Nephron (organoid): ENCODE results near the gene BHMT2.

Experiments used
- H3K27ac Mint-ChIP-seq, 3 experiments: 2 replicates each; pipeline ENCODE4 v1.8.0; 2020; ENCODE audit warnings: mixed read lengths in 3 of 3, mild to moderate bottlenecking in 2 of 3, moderate library complexity in 1 of 3
- H3K27me3 Mint-ChIP-seq: 2 replicates; pipeline ENCODE4 v1.8.0; 2021; ENCODE audit warnings: low read depth, mild to moderate bottlenecking, moderate library complexity, mixed read lengths
- H3K36me3 Mint-ChIP-seq: 2 replicates; pipeline ENCODE4 v1.8.0; 2020; ENCODE audit warnings: low read depth, mixed read lengths
- H3K4me1 Mint-ChIP-seq: 2 replicates; pipeline ENCODE4 v1.8.0; 2020; ENCODE audit warnings: mixed read lengths
- H3K4me3 Mint-ChIP-seq, 3 experiments: 2 replicates each; pipeline ENCODE4 v1.8.0; 2020; ENCODE audit warnings: mild to moderate bottlenecking in 3 of 3, mixed read lengths in 3 of 3, moderate library complexity in 2 of 3
- H3K9me3 Mint-ChIP-seq: 2 replicates; pipeline ENCODE4 v1.8.0; 2020; ENCODE audit warnings: mixed read lengths
- TF ChIP-seq, protein P1 (sequence below), 3 experiments: fragments of 200-600 bp; sonication (generic); IDR thresholded peaks; one replicate each; pipeline ENCODE4 v1.5.0; 2021; ENCODE audit warnings: antibody characterized with exemption in 3 of 3; ENCODE audit not compliant: unreplicated experiment in 3 of 3

Gene BHMT2

GRCh38 chr5:79111387-79111959 is 41.9 kb downstream of the BHMT2 start, which contains the start of gene BHMT:
BHMT (plus strand) TSS chr5:79111809; CDS start chr5:79111886, 77 bp downstream.
- peaks cover 90% of the 10 kb centered on the region for H3K27me3 Mint-ChIP-seq
- no peaks in the 10 kb centered on the region for H3K9me3 Mint-ChIP-seq
- H3K4me1 Mint-ChIP-seq: no peaks in the 10 kb centered on the region
- TF ChIP-seq, protein P1, sequence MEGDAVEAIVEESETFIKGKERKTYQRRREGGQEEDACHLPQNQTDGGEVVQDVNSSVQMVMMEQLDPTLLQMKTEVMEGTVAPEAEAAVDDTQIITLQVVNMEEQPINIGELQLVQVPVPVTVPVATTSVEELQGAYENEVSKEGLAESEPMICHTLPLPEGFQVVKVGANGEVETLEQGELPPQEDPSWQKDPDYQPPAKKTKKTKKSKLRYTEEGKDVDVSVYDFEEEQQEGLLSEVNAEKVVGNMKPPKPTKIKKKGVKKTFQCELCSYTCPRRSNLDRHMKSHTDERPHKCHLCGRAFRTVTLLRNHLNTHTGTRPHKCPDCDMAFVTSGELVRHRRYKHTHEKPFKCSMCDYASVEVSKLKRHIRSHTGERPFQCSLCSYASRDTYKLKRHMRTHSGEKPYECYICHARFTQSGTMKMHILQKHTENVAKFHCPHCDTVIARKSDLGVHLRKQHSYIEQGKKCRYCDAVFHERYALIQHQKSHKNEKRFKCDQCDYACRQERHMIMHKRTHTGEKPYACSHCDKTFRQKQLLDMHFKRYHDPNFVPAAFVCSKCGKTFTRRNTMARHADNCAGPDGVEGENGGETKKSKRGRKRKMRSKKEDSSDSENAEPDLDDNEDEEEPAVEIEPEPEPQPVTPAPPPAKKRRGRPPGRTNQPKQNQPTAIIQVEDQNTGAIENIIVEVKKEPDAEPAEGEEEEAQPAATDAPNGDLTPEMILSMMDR (IDR thresholded peaks at IDR 0.05; ENCODE audit: unreplicated experiment in 3 of 3): no peak
- no peak within 1 kb of the TSS for H3K27ac Mint-ChIP-seq
- peak within 1 kb of the TSS; percentile 72 to 84 (median 78) for H3K4me3 Mint-ChIP-seq
- peaks cover 3% of the 10 kb centered on the region for H3K36me3 Mint-ChIP-seq

DNA sequence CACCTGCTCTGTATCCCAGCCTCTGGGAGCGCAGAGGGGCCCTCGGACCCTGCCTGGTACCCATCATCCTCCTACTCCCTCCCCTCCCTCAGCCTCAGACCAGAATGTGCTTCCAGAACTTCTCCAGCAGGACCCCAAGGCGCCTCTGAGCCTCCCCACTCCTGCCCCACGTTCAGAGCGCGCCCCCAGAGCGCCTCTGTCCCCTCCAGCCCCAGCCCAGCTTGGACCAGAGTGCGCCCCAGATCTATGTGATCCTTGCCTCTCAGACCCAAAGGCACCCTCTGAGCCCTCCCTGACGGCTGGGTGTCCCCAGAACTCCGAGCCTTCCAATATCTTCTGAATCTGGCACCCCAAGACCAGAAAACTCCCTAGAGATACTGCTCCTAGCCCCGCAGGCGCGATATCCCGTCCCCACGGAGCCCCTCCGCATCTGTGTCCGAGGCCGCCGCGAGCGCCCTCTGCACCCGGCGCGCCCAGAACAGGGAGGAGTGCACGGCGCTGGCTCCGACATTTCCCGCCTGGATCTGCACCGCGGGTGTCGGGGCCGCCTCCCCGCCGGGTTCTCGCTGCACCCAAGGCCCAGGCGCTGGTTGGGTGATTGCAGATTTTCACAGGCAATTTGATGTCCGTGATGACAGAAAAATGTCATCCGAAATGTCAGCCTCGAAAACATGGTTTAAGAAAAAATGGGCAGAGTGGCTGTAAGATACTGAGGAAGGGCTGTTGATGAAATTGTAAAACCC is 42.6 kb downstream of the BHMT2 start:
- TF ChIP-seq, protein P1 (IDR thresholded peaks at IDR 0.05; ENCODE audit: unreplicated experiment in 3 of 3): no peak
- Mint-ChIP-seq H3K4me1 (no peaks in the 10 kb centered on the region), H3K4me3 (peak overlapping the region; percentile 72 to 84 (median 78)), H3K27me3 (peaks cover 89% of the 10 kb centered on the region), H3K36me3 (peaks cover 3% of the 10 kb centered on the region), H3K27ac (no peak overlapping the region), H3K9me3 (no peaks in the 10 kb centered on the region)

DNA sequence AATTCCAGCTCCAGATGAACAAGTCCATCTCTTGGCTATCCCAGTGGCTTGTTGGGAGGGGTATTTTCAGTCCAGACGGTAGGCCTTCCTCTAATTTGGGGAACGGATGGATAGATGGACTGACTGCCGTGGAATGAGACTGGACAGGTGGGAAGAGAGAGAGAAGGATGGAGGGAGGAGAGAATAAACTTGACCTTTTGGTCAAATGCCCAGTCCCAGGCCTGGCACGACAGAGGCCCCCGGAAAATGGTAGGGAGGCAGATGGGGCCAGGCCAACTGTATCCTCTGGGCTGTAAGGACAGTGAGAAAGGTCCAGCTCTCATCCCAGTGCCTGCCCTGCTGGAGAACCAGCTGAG is 43.1 kb downstream of the BHMT2 start:
- Mint-ChIP-seq H3K27me3 (peaks cover 84% of the 10 kb centered on the region), H3K9me3 (no peaks in the 10 kb centered on the region), H3K4me1 (no peaks in the 10 kb centered on the region), H3K36me3 (peaks cover 3% of the 10 kb centered on the region), H3K27ac (no peak overlapping the region), H3K4me3 (peak overlapping the region; percentile 72 to 84 (median 78))
- TF ChIP-seq, protein P1 (IDR thresholded peaks at IDR 0.05; ENCODE audit: unreplicated experiment in 3 of 3): no peak

GRCh38 chr5:79119486-79119885 is 49.9 kb downstream of the BHMT2 start:
- Mint-ChIP-seq H3K4me3 (no peak overlapping the region), H3K36me3 (no peaks in the 10 kb centered on the region), H3K9me3 (no peaks in the 10 kb centered on the region), H3K27ac (peak overlapping the region in 1 of 3 experiments; percentile 2), H3K27me3 (peaks cover 27% of the 10 kb centered on the region), H3K4me1 (peaks cover 3% of the 10 kb centered on the region)
- TF ChIP-seq, protein P1 (IDR thresholded peaks at IDR 0.05; ENCODE audit: unreplicated experiment in 3 of 3): no peak

GRCh38 chr5:79120221-79120620 is 50.7 kb downstream of the BHMT2 start:
- no peak overlapping the region for H3K4me3 Mint-ChIP-seq
- no peaks in the 10 kb centered on the region for H3K9me3 Mint-ChIP-seq
- TF ChIP-seq, protein P1 (IDR thresholded peaks at IDR 0.05; ENCODE audit: unreplicated experiment in 3 of 3): no peak
- H3K27ac Mint-ChIP-seq: no peak overlapping the region
- H3K4me1 Mint-ChIP-seq: peaks cover 3% of the 10 kb centered on the region
- H3K27me3 Mint-ChIP-seq: peaks cover 20% of the 10 kb centered on the region
- no peaks in the 10 kb centered on the region for H3K36me3 Mint-ChIP-seq
